HUES6 (cell line): ENCODE data around the gene OTULINL.

Experiments
- H3K27ac ChIP-seq: 2 replicates; pipeline ENCODE4 v1.7.0; 2013; ENCODE audit warnings: low read depth, mild to moderate bottlenecking, low read length, inconsistent platforms
- H3K27me3 ChIP-seq: 2 replicates; pipeline ENCODE4 v1.6.1; 2013; ENCODE audit warnings: low read length; ENCODE audit not compliant: control insufficient read depth, insufficient read depth
- H3K36me3 ChIP-seq: 2 replicates; pipeline ENCODE4 v1.6.1; 2013; ENCODE audit warnings: low read length; ENCODE audit not compliant: control insufficient read depth, insufficient read depth
- H3K4me1 ChIP-seq: 2 replicates; pipeline ENCODE4 v1.6.1; 2013; ENCODE audit warnings: low read length; ENCODE audit not compliant: control insufficient read depth, insufficient read depth
- H3K4me3 ChIP-seq: 2 replicates; pipeline ENCODE4 v1.5.1; 2013; ENCODE audit warnings: low read depth, low read length
- H3K9ac ChIP-seq: one replicate; pipeline ENCODE4 v1.6.1; 2013; ENCODE audit warnings: mild to moderate bottlenecking, low read length
- H3K9me3 ChIP-seq: 2 replicates; pipeline ENCODE4 v1.6.1; 2013; ENCODE audit warnings: low read depth, low read length; ENCODE audit not compliant: control insufficient read depth, insufficient read depth

The OTULINL gene

GRCh38 chr5:14600846-14601245 lies 19.3 kb downstream of the OTULINL start:
- Histone ChIP-seq H3K36me3 (no peaks in the 10 kb centered on the region), H3K4me3 (no peak overlapping the region), H3K27me3 (no peaks in the 10 kb centered on the region), H3K9me3 (no peaks in the 10 kb centered on the region), H3K4me1 (no peaks in the 10 kb centered on the region), H3K27ac (no peak overlapping the region), H3K9ac (no peak overlapping the region)

- Histone ChIP-seq H3K27me3 (no peaks in the 10 kb centered on the region), H3K9ac (no peak overlapping the region), H3K36me3 (no peaks in the 10 kb centered on the region), H3K4me3 (no peak overlapping the region), H3K27ac (no peak overlapping the region), H3K4me1 (no peaks in the 10 kb centered on the region), H3K9me3 (no peaks in the 10 kb centered on the region)
These were observed 21.5 kb downstream of the OTULINL start for GRCh38 chr5:14603141-14603540.

GRCh38 chr5:14607104-14607503 lies 25.5 kb downstream of the OTULINL start:
- no peak overlapping the region for H3K9ac ChIP-seq
- peaks cover 3% of the 10 kb centered on the region; the same call in 1 of the 2 replicates for H3K36me3 ChIP-seq
- H3K27ac ChIP-seq: no peak overlapping the region
- H3K9me3 ChIP-seq: no peaks in the 10 kb centered on the region
- no peak overlapping the region for H3K4me3 ChIP-seq
- no peaks in the 10 kb centered on the region for H3K4me1 ChIP-seq
- no peaks in the 10 kb centered on the region for H3K27me3 ChIP-seq

- H3K36me3 ChIP-seq: peaks cover 3% of the 10 kb centered on the region; the same call in 1 of the 2 replicates
These were observed 26.6 kb downstream of the OTULINL start for GRCh38 chr5:14608169-14608568.

GRCh38 chr5:14611737-14612136 lies 30.1 kb downstream of the OTULINL start:
- H3K27ac ChIP-seq: no peak overlapping the region
- no peaks in the 10 kb centered on the region for H3K4me1 ChIP-seq
- H3K4me3 ChIP-seq: no peak overlapping the region
- H3K9me3 ChIP-seq: no peaks in the 10 kb centered on the region
- no peaks in the 10 kb centered on the region for H3K27me3 ChIP-seq
- H3K9ac ChIP-seq: no peak overlapping the region
- peaks cover 6% of the 10 kb centered on the region; the same call in 1 of the 2 replicates for H3K36me3 ChIP-seq

More at GRCh38 chr5:14608169-14608568, 26.6 kb downstream of the OTULINL start:
- Histone ChIP-seq H3K4me3 (no peak overlapping the region), H3K27ac (no peak overlapping the region), H3K9me3 (no peaks in the 10 kb centered on the region), H3K9ac (no peak overlapping the region), H3K4me1 (no peaks in the 10 kb centered on the region), H3K27me3 (no peaks in the 10 kb centered on the region)

GRCh38 chr5:14614490-14614889 lies 32.9 kb downstream of the OTULINL start:
- no peaks in the 10 kb centered on the region for H3K9me3 ChIP-seq
- no peak overlapping the region for H3K4me3 ChIP-seq
- H3K4me1 ChIP-seq: no peaks in the 10 kb centered on the region
- H3K36me3 ChIP-seq: peaks cover 6% of the 10 kb centered on the region; the same call in 1 of the 2 replicates
- H3K27me3 ChIP-seq: no peaks in the 10 kb centered on the region
- no peak overlapping the region for H3K27ac ChIP-seq
- H3K9ac ChIP-seq: no peak overlapping the region

- peaks cover 3% of the 10 kb centered on the region; the same call in 1 of the 2 replicates for H3K36me3 ChIP-seq
- H3K4me3 ChIP-seq: no peak overlapping the region
- no peaks in the 10 kb centered on the region for H3K4me1 ChIP-seq
- H3K27me3 ChIP-seq: no peaks in the 10 kb centered on the region
- H3K9ac ChIP-seq: no peak overlapping the region
- H3K27ac ChIP-seq: no peak overlapping the region
- no peaks in the 10 kb centered on the region for H3K9me3 ChIP-seq
These were observed 33.8 kb downstream of the OTULINL start for GRCh38 chr5:14615365-14615764.

- Histone ChIP-seq H3K36me3 (0 out of 2 replicates have a peak, but pooled peaks cover 2% of the 10 kb centered on the region), H3K4me3 (no peak overlapping the region), H3K27me3 (no peaks in the 10 kb centered on the region), H3K9me3 (no peaks in the 10 kb centered on the region), H3K27ac (no peak overlapping the region), H3K4me1 (no peaks in the 10 kb centered on the region), H3K9ac (no peak overlapping the region)
These were observed 35.8 kb downstream of the OTULINL start for GRCh38 chr5:14617441-14617840.

GRCh38 chr5:14627270-14627669 lies 45.7 kb downstream of the OTULINL start:
- H3K27ac ChIP-seq: no peak overlapping the region

GRCh38 chr5:14628346-14628745 lies 46.8 kb downstream of the OTULINL start:
- H3K4me3 ChIP-seq: no peak overlapping the region
- no peak overlapping the region for H3K27ac ChIP-seq
- no peaks in the 10 kb centered on the region for H3K9me3 ChIP-seq
- H3K27me3 ChIP-seq: no peaks in the 10 kb centered on the region
- no peak overlapping the region for H3K9ac ChIP-seq
- H3K4me1 ChIP-seq: no peaks in the 10 kb centered on the region
- H3K36me3 ChIP-seq: no peaks in the 10 kb centered on the region

More at GRCh38 chr5:14627270-14627669, 45.7 kb downstream of the OTULINL start:
- no peaks in the 10 kb centered on the region for H3K9me3 ChIP-seq
- no peaks in the 10 kb centered on the region for H3K4me1 ChIP-seq
- H3K4me3 ChIP-seq: no peak overlapping the region
- H3K9ac ChIP-seq: no peak overlapping the region
- H3K27me3 ChIP-seq: no peaks in the 10 kb centered on the region
- H3K36me3 ChIP-seq: no peaks in the 10 kb centered on the region

GRCh38 chr5:14630671-14631070 lies 49.1 kb downstream of the OTULINL start:
- Histone ChIP-seq H3K4me3 (no peak overlapping the region), H3K4me1 (no peaks in the 10 kb centered on the region), H3K27ac (no peak overlapping the region), H3K9ac (no peak overlapping the region), H3K36me3 (no peaks in the 10 kb centered on the region), H3K9me3 (no peaks in the 10 kb centered on the region), H3K27me3 (no peaks in the 10 kb centered on the region)

- no peaks in the 10 kb centered on the region for H3K36me3 ChIP-seq
- no peaks in the 10 kb centered on the region for H3K9me3 ChIP-seq
- H3K4me3 ChIP-seq: no peak overlapping the region
- no peak overlapping the region for H3K9ac ChIP-seq
- no peak overlapping the region for H3K27ac ChIP-seq
- no peaks in the 10 kb centered on the region for H3K27me3 ChIP-seq
- H3K4me1 ChIP-seq: no peaks in the 10 kb centered on the region
These were observed 54.1 kb downstream of the OTULINL start for GRCh38 chr5:14635656-14636055.
